ENCODE results near the gene CDK5RAP2. TPM values are rescaled to one million over a fixed set of nuclear protein-coding genes. Genes with fewer than 3 reads are reported as not detected.
"Not testable (repeated sequence)": the region's sequence is repeated elsewhere in the genome, so short reads cannot be mapped to it uniquely, and the experiment has no call there.

CDK5RAP2 gene
- 10 to 100 TPM; 81.5 to 95.7 (median 82.4) TPM for total RNA-seq
- total RNA-seq (2013), result 56.7 TPM

DNA sequence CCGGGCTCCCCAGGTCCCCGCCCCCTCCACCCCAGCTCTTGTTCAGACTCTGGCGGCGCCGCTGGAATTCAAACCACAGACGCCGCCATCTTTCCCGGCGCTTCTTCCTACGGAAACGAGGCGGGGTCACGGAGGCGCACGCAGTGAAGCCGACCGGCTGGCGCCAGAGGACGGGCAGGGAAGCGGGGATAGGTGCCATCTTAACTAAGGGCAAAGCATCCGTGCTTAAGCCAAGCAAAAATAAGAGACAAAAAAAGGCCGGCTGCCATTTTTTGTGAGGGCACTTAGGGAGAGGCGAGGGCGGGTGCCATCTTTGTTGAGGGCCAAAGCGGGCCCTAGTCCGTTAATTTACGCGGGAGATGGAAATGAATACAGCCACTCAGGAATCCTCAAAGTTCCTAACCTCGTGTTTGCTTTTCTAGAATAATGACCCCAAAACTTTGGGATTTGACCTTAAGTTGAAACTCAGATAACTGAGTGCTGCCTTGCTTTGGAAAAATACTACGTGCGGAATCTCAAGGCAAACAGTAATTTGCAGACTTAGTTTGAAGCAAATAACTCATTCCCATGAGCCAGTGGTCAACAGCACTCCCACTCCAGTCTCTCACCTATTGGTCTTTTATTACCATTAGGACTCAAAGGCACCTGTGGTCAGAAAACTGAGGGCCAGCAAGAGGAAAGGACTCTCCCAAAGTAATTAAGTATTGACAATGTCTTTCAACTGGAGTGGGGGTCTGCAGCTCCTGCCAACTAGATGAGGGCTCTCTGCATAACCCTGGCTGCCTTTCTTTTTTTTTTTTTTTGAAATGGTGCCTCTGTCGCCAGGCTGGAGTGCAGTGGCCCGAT, at the start of gene CDK5RAP2:
CDK5RAP2 (minus strand) TSS at position 117 of the 846 bp plus-strand sequence. CDS start 189 bp downstream, outside the sequence.
- Mint-ChIP-seq H3K27me3 (ENCODE audit: low read depth in 2 of 2) (no peaks in the 10 kb centered on the region), H3K27ac (peak within 1 kb of the TSS; percentile 92 to 95), H3K36me3 (no peaks in the 10 kb centered on the region), H3K4me1 (peaks cover 29 to 44% of the 10 kb centered on the region in 2 donors), H3K4me3 (peak within 1 kb of the TSS; percentile 96), H3K9me3 (no peaks in the 10 kb centered on the region)
- H3K4me3 ChIP-seq (ENCODE audit: low read length), result peak within 1 kb of the TSS; percentile 95
- H3K27me3 ChIP-seq (ENCODE audit: control insufficient read depth, insufficient read depth, low read length), result no peaks in the 10 kb centered on the region
- 9% methylated on average over 32 of the region's 33 CpGs for WGBS (ENCODE audit: insufficient coverage)
- DNase-seq (peak; percentile 85 to 97), ATAC-seq (peak; percentile 96 to 98 (median 97))
- peak within 1 kb of the TSS; percentile 88 for H3K27ac ChIP-seq (ENCODE audit: low read length)
- intact Hi-C loops (cut with micrococcal nuclease), result loop anchor here (2.0 kb wide), 1 partner anchor 135 kb away; the partner anchor contains the start of gene MEGF9
- H3K36me3 ChIP-seq (ENCODE audit: control insufficient read depth, insufficient read depth, low read length), result no peaks in the 10 kb centered on the region
- H3K9me3 ChIP-seq (ENCODE audit: control insufficient read depth, insufficient read depth, low read length), result no peaks in the 10 kb centered on the region
- TF ChIP-seq, protein P1, sequence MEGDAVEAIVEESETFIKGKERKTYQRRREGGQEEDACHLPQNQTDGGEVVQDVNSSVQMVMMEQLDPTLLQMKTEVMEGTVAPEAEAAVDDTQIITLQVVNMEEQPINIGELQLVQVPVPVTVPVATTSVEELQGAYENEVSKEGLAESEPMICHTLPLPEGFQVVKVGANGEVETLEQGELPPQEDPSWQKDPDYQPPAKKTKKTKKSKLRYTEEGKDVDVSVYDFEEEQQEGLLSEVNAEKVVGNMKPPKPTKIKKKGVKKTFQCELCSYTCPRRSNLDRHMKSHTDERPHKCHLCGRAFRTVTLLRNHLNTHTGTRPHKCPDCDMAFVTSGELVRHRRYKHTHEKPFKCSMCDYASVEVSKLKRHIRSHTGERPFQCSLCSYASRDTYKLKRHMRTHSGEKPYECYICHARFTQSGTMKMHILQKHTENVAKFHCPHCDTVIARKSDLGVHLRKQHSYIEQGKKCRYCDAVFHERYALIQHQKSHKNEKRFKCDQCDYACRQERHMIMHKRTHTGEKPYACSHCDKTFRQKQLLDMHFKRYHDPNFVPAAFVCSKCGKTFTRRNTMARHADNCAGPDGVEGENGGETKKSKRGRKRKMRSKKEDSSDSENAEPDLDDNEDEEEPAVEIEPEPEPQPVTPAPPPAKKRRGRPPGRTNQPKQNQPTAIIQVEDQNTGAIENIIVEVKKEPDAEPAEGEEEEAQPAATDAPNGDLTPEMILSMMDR (IDR thresholded peaks at IDR 0.05), result no peak
- H3K4me1 ChIP-seq (ENCODE audit: control insufficient read depth, insufficient read depth, low read length), result peaks cover 28% of the 10 kb centered on the region

DNA sequence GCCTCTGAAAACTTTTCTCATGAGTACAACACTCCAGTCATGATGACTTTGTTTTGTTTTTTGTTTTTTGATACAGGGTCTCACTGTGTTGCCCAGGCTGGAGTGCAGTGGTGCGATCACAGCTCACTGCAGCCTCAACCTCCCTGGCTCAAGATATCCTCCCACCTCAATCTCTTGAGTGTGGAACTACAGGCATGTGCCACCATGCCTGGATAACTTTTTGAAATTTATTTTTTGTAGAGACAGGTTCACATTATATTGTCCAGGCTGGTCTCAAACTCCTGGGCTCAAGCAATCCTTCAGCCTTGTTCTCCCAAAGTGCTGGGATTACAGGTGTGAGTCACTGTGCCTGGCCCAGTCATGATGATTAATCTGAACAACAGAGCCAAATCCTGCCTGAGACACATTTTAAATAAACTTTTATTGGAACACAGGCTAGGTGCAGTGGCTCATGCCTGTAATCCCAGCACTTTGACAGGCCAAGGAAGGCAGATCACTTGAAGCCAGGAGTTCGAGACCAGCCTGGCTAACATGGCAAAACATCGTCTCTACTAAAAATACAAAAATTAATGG, 49.0 kb upstream of the CDK5RAP2 start:
- H3K9me3 Mint-ChIP-seq; ATAC-seq; H3K27me3 Mint-ChIP-seq (ENCODE audit: low read depth in 2 of 2); H3K9me3 ChIP-seq (ENCODE audit: control insufficient read depth, insufficient read depth, low read length); DNase-seq; H3K4me3 Mint-ChIP-seq; H3K36me3 Mint-ChIP-seq; H3K4me3 ChIP-seq (ENCODE audit: low read length); intact Hi-C loops (cut with micrococcal nuclease); H3K4me1 ChIP-seq (ENCODE audit: control insufficient read depth, insufficient read depth, low read length); H3K36me3 ChIP-seq (ENCODE audit: control insufficient read depth, insufficient read depth, low read length); H3K27ac ChIP-seq (ENCODE audit: low read length); H3K27me3 ChIP-seq (ENCODE audit: control insufficient read depth, insufficient read depth, low read length); H3K27ac Mint-ChIP-seq: not testable (repeated sequence)
- WGBS (ENCODE audit: insufficient coverage), result 100% methylated on average over 2 of the region's 3 CpGs
- H3K4me1 Mint-ChIP-seq, result peaks cover 0 to 11% of the 10 kb centered on the region in 2 donors

DNA sequence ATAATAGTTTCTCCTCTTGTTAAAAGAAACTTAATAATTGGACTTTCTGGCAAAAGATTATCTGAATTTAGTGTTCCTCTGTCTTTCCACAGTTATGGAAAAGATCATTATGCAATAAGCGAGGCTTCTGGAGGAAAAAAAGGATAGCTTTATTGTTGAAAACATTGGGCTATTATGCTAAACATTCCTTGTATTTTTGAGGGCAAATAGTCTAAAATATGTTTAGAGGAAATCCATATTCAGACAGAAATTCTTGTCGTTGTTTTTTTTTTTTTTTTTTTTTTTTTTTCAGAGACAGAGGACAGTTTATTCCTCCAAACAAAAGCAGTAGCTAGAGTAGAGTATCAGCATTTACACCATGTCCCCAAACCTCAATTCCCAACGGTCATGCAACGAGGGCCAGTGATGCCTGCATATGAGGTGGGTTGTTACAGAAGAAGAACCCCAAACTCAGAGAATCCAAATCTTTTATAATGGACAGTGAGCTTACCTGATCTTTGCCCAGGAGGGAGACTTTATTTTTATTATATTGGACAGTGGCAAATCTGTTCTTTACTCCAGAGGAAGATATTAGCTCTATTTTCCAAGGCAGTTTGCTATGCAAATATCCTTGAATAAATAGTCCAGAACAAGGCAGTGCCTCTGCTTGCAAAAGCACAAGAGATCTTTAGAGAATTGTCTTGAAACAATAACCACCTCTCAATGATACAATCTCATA, 48.4 kb upstream of the CDK5RAP2 start:
- no peaks in the 10 kb centered on the region for H3K4me1 ChIP-seq (ENCODE audit: control insufficient read depth, insufficient read depth, low read length)
- no peak overlapping the region for H3K27ac ChIP-seq (ENCODE audit: low read length)
- TF ChIP-seq, protein P1 (IDR thresholded peaks at IDR 0.05), result no peak
- Mint-ChIP-seq H3K9me3 (no peaks in the 10 kb centered on the region), H3K27ac (no peak overlapping the region), H3K36me3 (no peaks in the 10 kb centered on the region), H3K4me1 (peaks cover 0 to 11% of the 10 kb centered on the region in 2 donors), H3K4me3 (no peak overlapping the region), H3K27me3 (ENCODE audit: low read depth in 2 of 2) (no peaks in the 10 kb centered on the region)
- no peaks in the 10 kb centered on the region for H3K9me3 ChIP-seq (ENCODE audit: control insufficient read depth, insufficient read depth, low read length)
- ATAC-seq (no peak), DNase-seq (no peak)
- 100% methylated on average over 1 of the region's 4 CpGs for WGBS (ENCODE audit: insufficient coverage)
- no peaks in the 10 kb centered on the region for H3K27me3 ChIP-seq (ENCODE audit: control insufficient read depth, insufficient read depth, low read length)
- no peak overlapping the region for H3K4me3 ChIP-seq (ENCODE audit: low read length)
- H3K36me3 ChIP-seq (ENCODE audit: control insufficient read depth, insufficient read depth, low read length), result no peaks in the 10 kb centered on the region
- intact Hi-C loops (cut with micrococcal nuclease), result no loop called here

DNA sequence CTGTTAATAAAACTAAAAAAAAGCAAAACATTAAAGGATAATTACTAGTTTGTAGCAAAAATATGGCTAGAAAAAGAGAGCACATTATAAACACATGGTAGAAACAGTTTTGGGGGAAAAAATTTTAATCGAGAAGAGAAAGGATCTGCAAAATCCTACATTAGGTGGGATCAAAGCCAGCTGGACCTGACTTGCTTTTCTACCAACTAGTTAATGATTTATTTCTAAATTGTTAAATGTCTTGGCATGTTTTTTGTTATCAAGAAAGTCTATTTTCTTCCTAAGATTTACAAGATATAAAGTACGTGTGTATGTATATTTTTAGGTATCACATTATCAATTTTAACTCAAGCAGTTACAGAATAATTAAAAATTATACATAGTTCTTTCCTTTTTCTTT, 47.1 kb upstream of the CDK5RAP2 start:
- H3K4me3 Mint-ChIP-seq, result no peak overlapping the region
- H3K4me1 ChIP-seq (ENCODE audit: control insufficient read depth, insufficient read depth, low read length), result no peaks in the 10 kb centered on the region
- TF ChIP-seq, protein P1 (IDR thresholded peaks at IDR 0.05), result no peak
- peaks cover 1% of the 10 kb centered on the region for H3K36me3 ChIP-seq (ENCODE audit: control insufficient read depth, insufficient read depth, low read length)
- WGBS (ENCODE audit: insufficient coverage), result 100% methylated on average over 1 of the region's 2 CpGs
- H3K27ac Mint-ChIP-seq, result no peak overlapping the region
- H3K4me3 ChIP-seq (ENCODE audit: low read length), result no peak overlapping the region
- H3K36me3 Mint-ChIP-seq, result no peaks in the 10 kb centered on the region
- peaks cover 0 to 11% of the 10 kb centered on the region in 2 donors for H3K4me1 Mint-ChIP-seq
- intact Hi-C loops (cut with micrococcal nuclease), result no loop called here
- ATAC-seq, result no peak
- no peaks in the 10 kb centered on the region for H3K9me3 Mint-ChIP-seq
- H3K9me3 ChIP-seq (ENCODE audit: control insufficient read depth, insufficient read depth, low read length), result no peaks in the 10 kb centered on the region
- DNase-seq, result no peak
- H3K27me3 ChIP-seq (ENCODE audit: control insufficient read depth, insufficient read depth, low read length), result no peaks in the 10 kb centered on the region
- no peaks in the 10 kb centered on the region for H3K27me3 Mint-ChIP-seq (ENCODE audit: low read depth in 2 of 2)
- no peak overlapping the region for H3K27ac ChIP-seq (ENCODE audit: low read length)
